H1 (cell line): ENCODE data around the gene ATG2B. TPM values are rescaled to one million over a fixed set of nuclear protein-coding genes. Genes with fewer than 3 reads are reported as not detected.

Experiments
- CTCF ChIA-PET: fragments of 300-600 bp; sonication (Branson Sonifier 250); formaldehyde crosslinking; loops from one replicate; lab custom pipeline; 2021; ENCODE audit not compliant: partially characterized antibody; lab: Charles Lee
- POLR2A ChIA-PET: fragments of 300-600 bp; sonication (Branson Sonifier 250); formaldehyde crosslinking; loops from one replicate; lab custom pipeline; 2021; ENCODE audit warnings: inconsistent platforms; ENCODE audit not compliant: partially characterized antibody; lab: Charles Lee
- DNase-seq, 2 experiments: peaks; one replicate each; pipeline versions ENCODE4 v3.0.0 to v3.0.0-alpha.2; 2010 to 2022; ENCODE audit warnings: low spot score in 2 of 2, low read depth in 1 of 2, mixed read lengths in 1 of 2
- FAIRE-seq: peaks from 2 replicates; lab custom pipeline; 2011; peaks lifted over from hg19 to GRCh38; lab: Jason Lieb, UNC
- H2AFZ ChIP-seq: 2 replicates; pipeline ENCODE4 v1.8.1; 2012; ENCODE audit warnings: low read length, inconsistent platforms
- H2AK5ac ChIP-seq: 2 replicates; pipeline ENCODE4 v1.6.1; 2013; ENCODE audit warnings: low read depth, low read length
- H2BK120ac ChIP-seq: replicated peaks from 2 replicates; pipeline ENCODE3; 2013; ENCODE audit warnings: low read depth, low read length, inconsistent platforms
- H2BK12ac ChIP-seq: 2 replicates; pipeline ENCODE4 v1.6.1; 2013; ENCODE audit warnings: low read depth, low read length
- H2BK15ac ChIP-seq: 2 replicates; pipeline ENCODE4 v1.6.1; 2013; ENCODE audit warnings: low read length
- H2BK20ac ChIP-seq: 2 replicates; pipeline ENCODE4 v1.6.1; 2013; ENCODE audit warnings: low read length
- H2BK5ac ChIP-seq: 2 replicates; pipeline ENCODE4 v1.6.1; 2013; ENCODE audit warnings: low read depth, low read length
- H3K14ac ChIP-seq: 2 replicates; pipeline ENCODE4 v1.6.1; 2013; ENCODE audit warnings: inconsistent platforms; ENCODE audit not compliant: insufficient read length
- H3K18ac ChIP-seq: 2 replicates; pipeline ENCODE4 v1.6.1; 2013; ENCODE audit warnings: low read length; ENCODE audit errors: extremely low read depth
- H3K23ac ChIP-seq: 2 replicates; pipeline ENCODE4 v1.6.1; 2013; ENCODE audit warnings: inconsistent platforms; ENCODE audit not compliant: insufficient read length
- H3K23me2 ChIP-seq: 2 replicates; pipeline ENCODE4 v1.6.1; 2013; ENCODE audit warnings: low read depth, low read length
- H3K27ac ChIP-seq: 2 replicates; pipeline ENCODE4 v1.6.1; 2011; ENCODE audit warnings: low read depth, low read length, inconsistent platforms
- H3K27me3 ChIP-seq, 4 experiments: replicated peaks in 1 of 4; 1 replicate in 1 of 4; 2 replicates in 3 of 4; pipeline versions ENCODE4 v1.6.1 to v1.8.1; 2011 to 2013; ENCODE audit warnings: low read length in 3 of 4, mild to moderate bottlenecking in 3 of 4, inconsistent platforms in 2 of 4, mixed read lengths in 2 of 4, moderate library complexity in 1 of 4; ENCODE audit not compliant: control insufficient read depth in 3 of 4, insufficient read depth in 3 of 4; ENCODE audit errors: extremely low read depth in 1 of 4
- H3K36me3 ChIP-seq, 4 experiments: 2 replicates each; pipeline versions ENCODE4 v1.6.1 to v1.8.1; 2011 to 2013; ENCODE audit warnings: mild to moderate bottlenecking in 4 of 4, low read length in 3 of 4, moderate library complexity in 2 of 4, control low read depth in 1 of 4, inconsistent platforms in 1 of 4; ENCODE audit not compliant: insufficient read depth in 4 of 4, control insufficient read depth in 2 of 4
- H3K4ac ChIP-seq: replicated peaks from 2 replicates; pipeline ENCODE3; 2013; ENCODE audit warnings: low read length, low read depth, mixed read lengths, inconsistent platforms; ENCODE audit not compliant: insufficient read length
- H3K4me1 ChIP-seq, 4 experiments: replicated peaks in 1 of 4; 1 replicate in 1 of 4; 2 replicates in 3 of 4; pipeline versions ENCODE4 v1.6.1 to v1.8.1; 2011 to 2013; ENCODE audit warnings: low read length in 3 of 4, inconsistent platforms in 2 of 4, mixed read lengths in 1 of 4; ENCODE audit not compliant: insufficient read depth in 4 of 4, control insufficient read depth in 3 of 4
- H3K4me2 ChIP-seq, 2 experiments: 2 replicates each; pipeline versions ENCODE4 v1.6.1 to v1.8.1; 2011 to 2013; ENCODE audit warnings: low read depth in 2 of 2, low read length in 2 of 2, control low read depth in 1 of 2, inconsistent platforms in 1 of 2, mild to moderate bottlenecking in 1 of 2; ENCODE audit not compliant: insufficient read depth in 1 of 2
- H3K4me3 ChIP-seq, 4 experiments: fragments of 200-600, 300-600 bp in 1 of 4; sonication (generic), shearing (Covaris generic), sonication (Bioruptor Twin) in 1 of 4; 2 replicates each; pipeline versions ENCODE4 v1.5.1 to v1.8.1; 2011 to 2016; ENCODE audit warnings: low read length in 4 of 4, low read depth in 3 of 4, control low read depth in 2 of 4, inconsistent platforms in 2 of 4, mild to moderate bottlenecking in 2 of 4, mixed read lengths in 1 of 4, moderate library complexity in 1 of 4; ENCODE audit not compliant: insufficient read depth in 2 of 4; ENCODE audit errors: extremely low read depth in 1 of 4
- H3K56ac ChIP-seq: replicated peaks from 2 replicates; pipeline ENCODE3; 2013; ENCODE audit warnings: low read depth, mild to moderate bottlenecking, mixed read lengths, low read length, inconsistent platforms; ENCODE audit not compliant: insufficient read length
- H3K79me1 ChIP-seq: 2 replicates; pipeline ENCODE4 v1.6.1; 2013; ENCODE audit warnings: low read depth, low read length, control low read depth
- H3K79me2 ChIP-seq, 2 experiments: 2 replicates each; pipeline versions ENCODE4 v1.6.1 to v1.8.1; 2012 to 2013; ENCODE audit warnings: low read length in 2 of 2, mild to moderate bottlenecking in 2 of 2, inconsistent platforms in 1 of 2; ENCODE audit not compliant: insufficient read depth in 2 of 2, control insufficient read depth in 1 of 2
- H3K9ac ChIP-seq, 4 experiments: replicated peaks in 1 of 4; 1 replicate in 1 of 4; 2 replicates in 3 of 4; pipeline versions ENCODE4 v1.6.1 to v1.8.1; 2011 to 2013; ENCODE audit warnings: low read depth in 3 of 4, low read length in 3 of 4, control low read depth in 2 of 4, mild to moderate bottlenecking in 2 of 4, moderate library complexity in 2 of 4, inconsistent platforms in 1 of 4; ENCODE audit errors: extremely low read depth in 1 of 4
- H3K9me3 ChIP-seq, 2 experiments: 2 replicates each; pipeline versions ENCODE4 v1.6.1 to v1.8.1; 2012 to 2013; ENCODE audit warnings: mild to moderate bottlenecking in 2 of 2, moderate library complexity in 2 of 2, control low read depth in 1 of 2, inconsistent platforms in 1 of 2, low read depth in 1 of 2, low read length in 1 of 2, mixed read lengths in 1 of 2; ENCODE audit not compliant: insufficient read depth in 2 of 2
- H4K20me1 ChIP-seq, 2 experiments: replicated peaks in 1 of 2; 2 replicates each; pipeline versions ENCODE3 to v1.8.1; 2011 to 2013; ENCODE audit warnings: inconsistent platforms in 2 of 2, low read length in 2 of 2, mild to moderate bottlenecking in 1 of 2; ENCODE audit not compliant: insufficient read depth in 2 of 2, control insufficient read depth in 1 of 2
- H4K5ac ChIP-seq: 2 replicates; pipeline ENCODE4 v1.6.1; 2013; ENCODE audit warnings: low read length, low read depth, mixed read lengths, inconsistent platforms; ENCODE audit not compliant: insufficient read length
- H4K8ac ChIP-seq: 2 replicates; pipeline ENCODE4 v1.8.0; 2013; ENCODE audit warnings: mild to moderate bottlenecking, moderate library complexity, low read length, inconsistent platforms; ENCODE audit not compliant: insufficient read depth; ENCODE audit errors: extremely low read depth
- H4K91ac ChIP-seq: replicated peaks from 2 replicates; pipeline ENCODE3; 2013; ENCODE audit warnings: low read length, mixed read lengths, inconsistent platforms; ENCODE audit not compliant: insufficient read length
- CTBP2 ChIP-seq: IDR thresholded peaks from 2 replicates; pipeline ENCODE4 v1.7.0; 2011; ENCODE audit warnings: borderline replicate concordance, mild to moderate bottlenecking, moderate library complexity, mixed read lengths, low read length; ENCODE audit not compliant: insufficient read depth, insufficient read length
- CTCF ChIP-seq, 3 experiments: IDR thresholded peaks; 1 replicate in 2 of 3; 2 replicates in 1 of 3; pipeline versions ENCODE4 v1.5.1 to v1.6.1; 2011; ENCODE audit warnings: low read length in 3 of 3, mild to moderate bottlenecking in 3 of 3, inconsistent platforms in 2 of 3, low read depth in 1 of 3, moderate library complexity in 1 of 3; ENCODE audit not compliant: insufficient read depth in 1 of 3; ENCODE audit errors: control extremely low read depth in 1 of 3
- HDAC6 ChIP-seq: IDR thresholded peaks from one replicate; pipeline ENCODE4 v1.7.1; 2012; ENCODE audit warnings: low read depth, mild to moderate bottlenecking, inconsistent platforms, low read length, moderate library complexity
- JUN ChIP-seq: IDR thresholded peaks from 2 replicates; pipeline ENCODE4 v1.6.1; 2011; ENCODE audit warnings: low read depth, mild to moderate bottlenecking, improper control_type of control experiment, low read length
- MAFK ChIP-seq: IDR thresholded peaks from 2 replicates; pipeline ENCODE4 v1.6.1; 2012; ENCODE audit warnings: low read depth, mild to moderate bottlenecking, improper control_type of control experiment, low read length
- RFX5 ChIP-seq: IDR thresholded peaks from 2 replicates; pipeline ENCODE4 v1.6.1; 2011; ENCODE audit warnings: low read depth, low read length, improper control_type of control experiment, borderline replicate concordance
- SIN3A ChIP-seq, 2 experiments: IDR thresholded peaks in 1 of 2; conservative IDR thresholded peaks in 1 of 2; 2 replicates each; pipeline ENCODE4 v1.6.1; 2011 to 2012; ENCODE audit warnings: low read length in 2 of 2, improper control_type of control experiment in 1 of 2, low read depth in 1 of 2, mild to moderate bottlenecking in 1 of 2
- TEAD4 ChIP-seq: IDR thresholded peaks from 2 replicates; pipeline ENCODE4 v1.6.1; 2012; ENCODE audit warnings: low read depth, low read length, inconsistent platforms, mixed read lengths
- ZNF274 ChIP-seq: IDR thresholded peaks from 2 replicates; pipeline ENCODE4 v1.7.0; 2012; ENCODE audit warnings: low read length, borderline replicate concordance; ENCODE audit errors: extremely low read depth
- WGBS, 2 experiments: shearing (Covaris generic) in 1 of 2; methylation state at CpG; one replicate each; pipeline versions ENCODE4 v1.1.6 to v1.1.7; 2013 to 2015; ENCODE audit warnings: low lambda C conversion rate in 2 of 2, mixed read lengths in 2 of 2, inconsistent platforms in 1 of 2, low coverage in 1 of 2, missing lambda C conversion rate in 1 of 2; ENCODE audit not compliant: insufficient replicate concordance in 2 of 2, insufficient coverage in 1 of 2, insufficient read length in 1 of 2; ENCODE audit errors: extremely low coverage in 1 of 2, missing lambda C conversion rate in 1 of 2; 5-methylcytosine and 5-hydroxymethylcytosine counted together
- polyA plus RNA-seq, 7 experiments: library from polyadenylated mRNA; depleted of rRNA in 3 of 7; stranded (reverse) in 5 of 7; unstranded in 2 of 7; fragments of >200 nt in 5 of 7; fragments of 200-250 nt in 2 of 7; gene quantifications; 1 replicate in 5 of 7; 2 replicates in 1 of 7; 4 replicates in 1 of 7; pipeline versions ENCODE4 v1.2.1 to v1.2.3, GENCODE V29; 2011 to 2013; ENCODE audit warnings: missing spikeins in 2 of 7, mixed read lengths in 2 of 7
- total RNA-seq: library from RNA; stranded (reverse); fragmentation: NEBNext Ultra II Directional; extraction: Animal tissue kit (Norgen Biotek cat#: 25700); gene quantifications from 2 replicates; pipeline ENCODE4 v1.2.1, GENCODE V29; 2021

ATG2B gene
- total and polyA plus RNA-seq, 2 of the 8 experiments (the other 6 are each of a cell fraction or from before 2014, with no cell fraction given) = 4.6 to 14.4 TPM

DNA sequence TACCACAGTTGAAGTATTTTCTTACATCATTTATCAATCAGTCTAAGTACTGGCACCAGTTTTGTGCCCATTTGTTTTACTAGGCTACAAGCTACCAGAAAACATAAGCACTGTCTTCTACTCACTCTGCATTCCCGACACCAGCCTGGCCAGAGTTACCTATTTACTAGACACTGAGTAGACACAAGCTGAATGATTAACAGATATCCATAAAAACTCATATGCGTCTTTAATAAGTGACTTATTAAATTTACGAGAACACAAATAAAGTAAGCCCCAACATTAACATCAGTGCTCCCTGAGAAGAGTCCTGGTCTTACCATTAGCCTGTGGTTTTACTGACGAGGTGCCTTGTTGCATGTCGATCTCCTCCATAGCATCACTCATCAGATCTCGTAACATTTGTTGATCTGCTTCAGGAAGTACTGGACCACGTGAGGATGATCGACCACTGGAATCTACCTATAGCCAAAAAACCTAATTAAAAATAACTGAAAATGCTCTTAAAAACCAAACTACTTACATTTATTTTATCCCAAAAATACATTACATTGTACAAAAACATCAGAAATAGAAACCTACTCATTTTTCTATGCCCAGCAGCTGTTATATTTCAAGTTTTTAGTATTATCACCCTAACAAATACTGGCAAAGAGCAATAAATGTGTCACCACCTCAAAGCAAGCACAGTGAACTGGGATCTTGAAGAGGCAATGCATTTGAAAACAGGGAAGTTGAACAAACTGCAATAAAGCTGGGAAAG, 53.8 kb downstream of the ATG2B start:
- WGBS, 2 experiments = 91% methylated on average over 8 of the region's 8 CpGs; no CpG with 5 or more reads in 1 of the 2 experiments
- no peak overlapping the region for H2BK20ac ChIP-seq
- H2BK120ac ChIP-seq = no peak overlapping the region
- H3K79me2 ChIP-seq = no peaks in the 10 kb centered on the region
- DNase-seq = no peak
- no peaks in the 10 kb centered on the region for H4K20me1 ChIP-seq
- no peak overlapping the region for H3K23ac ChIP-seq
- H3K36me3 ChIP-seq = peaks cover 5 to 21% (median 14%) of the 10 kb centered on the region in 4 experiments; a peak in 7 of 8 replicates
- peak overlapping the region in 1 of 4 experiments; percentile 15; a peak in 1 of 7 replicates for H3K9ac ChIP-seq
- H2AK5ac ChIP-seq = no peak overlapping the region
- no peak overlapping the region for H2BK15ac ChIP-seq
- H3K4ac ChIP-seq = no peak overlapping the region
- no peak overlapping the region for H3K14ac ChIP-seq
- POLR2A ChIA-PET = no interaction called here
- no peak overlapping the region for H4K91ac ChIP-seq
- H2AFZ ChIP-seq = no peak overlapping the region
- H3K4me3 ChIP-seq = no peak overlapping the region
- H3K4me2 ChIP-seq = no peak overlapping the region
- H3K9me3 ChIP-seq = no peaks in the 10 kb centered on the region
- no peak overlapping the region for H3K27ac ChIP-seq
- no peaks in the 10 kb centered on the region for H3K4me1 ChIP-seq
- peak; percentile 28 for FAIRE-seq
- H3K56ac ChIP-seq = no peak overlapping the region
- no peak overlapping the region for H2BK12ac ChIP-seq
- H2BK5ac ChIP-seq = no peak overlapping the region
- no peak overlapping the region for H3K18ac ChIP-seq
- peaks cover 0 to 1% (median 0%) of the 10 kb centered on the region in 4 experiments; a peak in 1 of 7 replicates for H3K27me3 ChIP-seq
- no peak overlapping the region for H4K8ac ChIP-seq
- no peaks in the 10 kb centered on the region for H3K79me1 ChIP-seq
- H4K5ac ChIP-seq = no peak overlapping the region
- CTCF ChIA-PET = interaction anchor here (0.6 to 2.1 kb wide), 5 partner anchors 78 to 743 kb away, joined by 3 to 6 read pairs (median 4); no protein-coding TSS in a partner anchor
- no peaks in the 10 kb centered on the region; the same call in 1 of the 2 replicates for H3K23me2 ChIP-seq
- no peak for TF ChIP-seq RFX5
- TF ChIP-seq MAFK = no peak
- TF ChIP-seq CTBP2 = no peak
- TF ChIP-seq JUN = no peak
- TF ChIP-seq HDAC6 = no peak
- TF ChIP-seq CTCF (IDR thresholded peaks at IDR 0.05; ENCODE audit: control extremely low read depth in 1 of 3, insufficient read depth in 1 of 3, low read depth in 1 of 3, low read length in 3 of 3) = no peak
- no peak for TF ChIP-seq TEAD4
- no peak for TF ChIP-seq SIN3A (conservative IDR thresholded peaks at IDR 0.05 in 1 of 2, IDR thresholded peaks at IDR 0.05 in 1 of 2; ENCODE audit: low read depth in 1 of 2, low read length in 2 of 2)
- TF ChIP-seq ZNF274 = no peak
